Measurements from ENCODE around the gene CWC15.
"Not testable (repeated sequence)": the region's sequence is repeated elsewhere in the genome, so short reads cannot be mapped to it uniquely, and the experiment has no call there.

Gene CWC15

GRCh38 chr11:94973099-94973968 lies at the start of gene CWC15, which contains the start of gene KDM4D:
TSS of gene CWC15 (minus strand) at chr11:94973556. CDS start at chr11:94972185, 1,371 bp downstream.
TSS of gene KDM4D (plus strand) at chr11:94973709. CDS start at chr11:94997373, 23,664 bp downstream.
- Histone ChIP-seq H3K36me3 (replicated peaks; ENCODE audit: low read depth, low read length) (peaks cover 16% of the 10 kb centered on the region), H3K4me2 (ENCODE audit: low read length) (peak within 1 kb of the TSS; percentile 86), H3K9ac (ENCODE audit: low read length) (peak within 1 kb of the TSS; percentile 82), H2AFZ (ENCODE audit: low read depth, low read length) (peak within 1 kb of the TSS; percentile 70), H3K4me1 (ENCODE audit: low read length) (peaks cover 8% of the 10 kb centered on the region), H3K9me3 (ENCODE audit: insufficient read depth, low read length) (no peaks in the 10 kb centered on the region), H3K4me3 (ENCODE audit: low read length) (peak within 1 kb of the TSS; percentile 92), H3K27me3 (ENCODE audit: low read depth, low read length) (no peaks in the 10 kb centered on the region), H3K79me2 (ENCODE audit: low read length) (peaks cover 17% of the 10 kb centered on the region), H3K27ac (ENCODE audit: low read length) (peak within 1 kb of the TSS; percentile 52), H4K20me1 (ENCODE audit: insufficient read depth, low read length) (no peaks in the 10 kb centered on the region)
- no peak for TF ChIP-seq EZH2phosphoT487 (IDR thresholded peaks at IDR 0.05; ENCODE audit: low read depth)
- no peak for TF ChIP-seq CTCF (IDR thresholded peaks at IDR 0.05; ENCODE audit: low read depth, low read length)

DNA sequence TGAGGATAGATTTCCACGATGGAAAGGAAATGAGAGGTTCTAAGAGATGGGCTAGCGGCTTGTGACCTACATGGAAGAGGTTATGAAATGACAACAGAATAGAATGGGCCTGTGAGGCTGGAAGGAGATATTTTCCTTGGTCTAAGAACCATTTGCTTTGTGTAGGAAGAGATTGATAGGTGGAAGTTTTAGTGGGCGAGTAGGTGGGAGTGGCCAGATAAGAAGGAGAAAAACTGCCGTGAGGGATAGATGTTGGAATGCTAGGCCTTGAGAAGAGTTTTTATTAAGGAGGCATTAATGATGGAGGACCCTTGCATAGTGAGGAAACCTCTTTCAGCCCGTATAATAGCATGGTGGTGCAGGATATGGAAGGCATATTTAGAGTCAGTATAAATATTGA lies 48.1 kb upstream of the CWC15 start:
- H3K4me3 ChIP-seq (ENCODE audit: low read length); H3K27ac ChIP-seq (ENCODE audit: low read length); H3K4me1 ChIP-seq (ENCODE audit: low read length); H3K36me3 ChIP-seq (replicated peaks; ENCODE audit: low read depth, low read length); H3K4me2 ChIP-seq (ENCODE audit: low read length); H4K20me1 ChIP-seq (ENCODE audit: insufficient read depth, low read length); H3K9me3 ChIP-seq (ENCODE audit: insufficient read depth, low read length); H3K9ac ChIP-seq (ENCODE audit: low read length); H3K79me2 ChIP-seq (ENCODE audit: low read length); H2AFZ ChIP-seq (ENCODE audit: low read depth, low read length); H3K27me3 ChIP-seq (ENCODE audit: low read depth, low read length): not testable (repeated sequence)

DNA sequence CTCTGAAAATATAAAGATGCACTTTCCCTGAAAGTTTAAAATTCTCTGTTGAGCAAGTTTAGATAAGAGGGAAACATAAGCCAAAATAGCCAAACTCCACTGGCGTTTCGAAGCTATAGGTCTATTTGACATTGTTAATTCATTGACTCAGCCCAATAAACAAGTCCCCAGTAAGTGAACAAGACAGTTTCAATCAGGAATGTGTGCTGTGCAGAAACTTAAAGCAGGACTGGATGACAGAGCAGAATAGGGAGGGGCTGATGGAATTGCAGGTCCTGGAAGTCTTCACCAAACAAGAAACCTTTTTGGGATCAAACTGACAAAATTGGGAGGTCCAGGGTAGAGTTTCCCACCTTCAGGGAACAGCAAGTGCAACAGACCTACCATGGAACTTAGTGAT lies 42.8 kb upstream of the CWC15 start:
- Histone ChIP-seq H2AFZ (ENCODE audit: low read depth, low read length) (no peak overlapping the region), H3K9ac (ENCODE audit: low read length) (no peak overlapping the region), H4K20me1 (ENCODE audit: insufficient read depth, low read length) (no peaks in the 10 kb centered on the region), H3K4me3 (ENCODE audit: low read length) (no peak overlapping the region), H3K36me3 (replicated peaks; ENCODE audit: low read depth, low read length) (no peaks in the 10 kb centered on the region), H3K27ac (ENCODE audit: low read length) (no peak overlapping the region), H3K79me2 (ENCODE audit: low read length) (no peaks in the 10 kb centered on the region), H3K9me3 (ENCODE audit: insufficient read depth, low read length) (no peaks in the 10 kb centered on the region), H3K4me1 (ENCODE audit: low read length) (no peaks in the 10 kb centered on the region), H3K27me3 (ENCODE audit: low read depth, low read length) (no peaks in the 10 kb centered on the region), H3K4me2 (ENCODE audit: low read length) (no peak overlapping the region)
- TF ChIP-seq CTCF (IDR thresholded peaks at IDR 0.05; ENCODE audit: low read depth, low read length) (no peak), EZH2phosphoT487 (IDR thresholded peaks at IDR 0.05; ENCODE audit: low read depth) (no peak)

- TF ChIP-seq EZH2phosphoT487 (IDR thresholded peaks at IDR 0.05; ENCODE audit: low read depth): no peak
- no peak for TF ChIP-seq CTCF (IDR thresholded peaks at IDR 0.05; ENCODE audit: low read depth, low read length)
- H3K4me3 ChIP-seq (ENCODE audit: low read length): no peak overlapping the region
- H3K36me3 ChIP-seq (replicated peaks; ENCODE audit: low read depth, low read length): no peaks in the 10 kb centered on the region
- no peak overlapping the region for H3K27ac ChIP-seq (ENCODE audit: low read length)
- no peaks in the 10 kb centered on the region for H3K79me2 ChIP-seq (ENCODE audit: low read length)
- H2AFZ ChIP-seq (ENCODE audit: low read depth, low read length): no peak overlapping the region
- no peaks in the 10 kb centered on the region for H3K4me1 ChIP-seq (ENCODE audit: low read length)
- H3K4me2 ChIP-seq (ENCODE audit: low read length): no peak overlapping the region
- no peaks in the 10 kb centered on the region for H4K20me1 ChIP-seq (ENCODE audit: insufficient read depth, low read length)
- H3K9me3 ChIP-seq (ENCODE audit: insufficient read depth, low read length): no peaks in the 10 kb centered on the region
- no peak overlapping the region for H3K9ac ChIP-seq (ENCODE audit: low read length)
- no peaks in the 10 kb centered on the region for H3K27me3 ChIP-seq (ENCODE audit: low read depth, low read length)
Observed at GRCh38 chr11:95014184-95014821, 40.9 kb upstream of the CWC15 start.

All from OCI-LY3 (cell line).